ENCODE measurements around the gene RARB.

RARB gene

DNA sequence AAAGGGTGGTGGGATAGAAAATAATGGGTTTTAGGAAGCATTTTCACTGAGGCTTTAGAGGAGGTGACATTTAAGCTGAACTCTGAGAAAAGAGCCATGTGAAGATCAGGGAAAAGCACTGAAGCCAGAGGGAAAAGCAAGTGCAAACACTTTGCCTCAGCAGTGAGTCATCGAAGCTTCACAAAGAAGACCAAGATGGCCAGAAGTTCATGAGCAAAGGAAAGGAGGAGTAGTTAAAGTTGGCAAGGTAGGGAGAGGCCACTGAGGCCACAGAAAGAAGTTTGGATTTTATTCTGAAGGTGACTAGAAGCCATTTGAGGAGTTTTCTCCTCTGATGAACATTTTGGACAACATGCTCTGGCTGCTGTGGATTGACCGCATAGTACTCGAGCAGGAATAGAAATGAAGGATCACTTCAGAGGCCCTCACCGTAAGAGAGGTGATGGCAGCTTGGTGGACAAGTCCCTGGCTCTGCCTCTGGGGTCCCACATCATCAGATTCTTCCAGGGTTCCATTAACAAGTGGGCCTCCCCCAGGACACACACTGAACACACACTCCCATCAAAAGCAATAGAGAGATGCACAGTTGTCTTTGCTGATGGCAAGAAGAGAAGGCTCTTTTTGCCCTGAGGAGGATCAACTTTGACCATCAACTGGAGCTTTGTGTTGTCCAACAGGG, 161.2 kb downstream of the RARB start:
- FAIRE-seq: no peak
- no peak for DNase-seq (ENCODE audit: insufficient read length, low spot score)

DNA sequence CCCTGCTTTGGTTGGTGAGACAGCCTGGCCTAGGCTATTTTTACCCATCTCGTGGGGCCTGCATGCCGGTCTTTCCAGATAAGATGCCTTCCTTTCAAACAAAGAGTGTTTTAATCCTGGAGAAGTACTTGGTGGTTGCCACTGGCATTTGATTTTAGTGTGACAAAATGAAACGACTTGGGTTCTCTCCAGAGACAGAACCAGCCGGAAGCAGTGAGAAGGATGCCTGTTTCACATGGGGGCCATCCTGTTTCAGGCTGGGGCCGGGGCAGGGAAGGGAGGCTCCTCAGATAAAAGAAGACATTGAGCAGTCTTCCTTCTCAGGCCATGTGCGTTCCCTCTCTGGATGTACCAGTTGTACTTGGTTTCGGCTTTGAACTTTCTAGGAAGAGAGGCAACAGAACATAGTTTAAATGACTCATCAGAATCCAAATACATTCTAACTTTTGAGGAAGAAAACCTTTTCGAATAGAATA, 161.8 kb downstream of the RARB start:
- DNase-seq (ENCODE audit: insufficient read length, low spot score): no peak

GRCh38 chr3:25592510-25592968, 164.5 kb downstream of the RARB start:
- FAIRE-seq (no peak), DNase-seq (ENCODE audit: insufficient read length, low spot score) (no peak)

More for the DNA sequence above, 161.8 kb downstream of the RARB start:
- no peak for FAIRE-seq

GRCh38 chr3:25593001-25593400, 164.9 kb downstream of the RARB start:
- FAIRE-seq: no peak
- DNase-seq (ENCODE audit: insufficient read length, low spot score): no peak

DNA sequence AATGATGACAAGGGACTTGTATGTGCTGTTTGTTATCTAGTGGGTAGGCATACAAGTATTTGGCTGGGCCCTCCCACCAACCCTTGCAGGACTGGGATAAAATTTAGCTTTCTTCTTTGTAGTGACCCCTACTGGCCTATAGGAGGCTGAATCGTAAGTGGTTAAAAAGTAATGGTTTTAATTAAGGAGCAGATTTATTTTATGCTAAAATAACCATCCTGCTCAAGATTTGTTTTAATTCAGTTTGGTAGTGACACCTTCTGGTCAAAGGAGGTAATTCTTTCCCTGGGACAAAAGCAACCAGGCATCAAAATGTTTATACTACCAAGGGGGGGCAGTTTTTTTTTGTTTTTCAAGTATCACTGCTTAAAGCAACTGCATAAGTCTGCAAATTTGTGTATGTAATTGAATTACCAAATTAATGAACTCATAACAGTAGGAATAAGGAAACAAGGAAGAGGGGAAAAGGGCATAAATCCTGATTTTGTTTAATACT, 166.0 kb downstream of the RARB start:
- DNase-seq (ENCODE audit: insufficient read length, low spot score) (no peak), FAIRE-seq (peak; percentile 87)

DNA sequence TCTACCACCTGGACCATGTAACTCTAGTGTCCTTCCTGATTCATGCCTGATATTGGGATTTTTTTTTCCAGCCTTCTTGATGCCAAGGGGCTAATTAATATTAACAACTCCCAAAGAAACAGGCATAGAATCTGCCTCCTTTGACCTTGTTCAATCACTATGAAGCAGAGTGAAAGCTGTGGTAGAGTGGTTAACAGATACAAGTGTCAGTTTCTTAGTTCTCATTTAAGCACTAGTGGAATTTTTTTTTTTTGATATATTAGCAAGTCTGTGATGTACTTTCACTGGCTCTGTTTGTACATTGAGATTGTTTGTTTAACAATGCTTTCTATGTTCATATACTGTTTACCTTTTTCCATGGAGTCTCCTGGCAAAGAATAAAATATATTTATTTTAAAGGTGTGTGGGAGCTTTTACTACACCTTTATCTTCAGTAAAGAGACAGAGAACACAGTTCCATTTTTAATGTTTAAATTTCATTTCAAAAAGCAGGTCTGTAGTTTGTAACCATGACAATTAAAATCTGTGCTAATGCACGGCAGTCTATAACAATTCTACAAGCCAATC, 169.6 kb downstream of the RARB start:
- DNase-seq (ENCODE audit: insufficient read length, low spot score): no peak

DNA sequence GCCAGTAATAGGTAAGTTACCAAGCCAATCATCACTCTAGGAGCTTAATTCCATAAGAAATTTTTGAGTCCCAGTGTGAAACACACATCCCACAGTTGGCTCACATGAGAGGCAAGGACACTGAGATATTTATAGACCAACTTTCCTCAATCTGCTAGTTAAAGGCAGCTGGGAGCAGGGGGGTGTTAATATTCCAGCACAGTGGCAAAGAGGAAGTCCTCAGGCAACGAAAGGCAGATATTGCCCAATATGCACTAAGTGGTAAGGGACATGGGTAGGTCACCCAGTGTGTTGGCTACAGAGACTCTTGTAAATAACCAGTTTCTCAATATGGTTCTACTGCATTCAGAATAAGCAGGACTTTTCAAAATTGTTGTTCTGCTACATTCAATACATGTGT, 175.6 kb downstream of the RARB start:
- DNase-seq (ENCODE audit: insufficient read length, low spot score) (no peak), FAIRE-seq (no peak)

More for the DNA sequence above, 169.6 kb downstream of the RARB start:
- no peak for FAIRE-seq

GRCh38 chr3:25604107-25604805, 176.2 kb downstream of the RARB start:
- no peak for DNase-seq (ENCODE audit: insufficient read length, low spot score)
- no peak for FAIRE-seq

GRCh38 chr3:25610167-25610566, 182.1 kb downstream of the RARB start:
- no peak for DNase-seq (ENCODE audit: insufficient read length, low spot score)
- FAIRE-seq: no peak

DNA sequence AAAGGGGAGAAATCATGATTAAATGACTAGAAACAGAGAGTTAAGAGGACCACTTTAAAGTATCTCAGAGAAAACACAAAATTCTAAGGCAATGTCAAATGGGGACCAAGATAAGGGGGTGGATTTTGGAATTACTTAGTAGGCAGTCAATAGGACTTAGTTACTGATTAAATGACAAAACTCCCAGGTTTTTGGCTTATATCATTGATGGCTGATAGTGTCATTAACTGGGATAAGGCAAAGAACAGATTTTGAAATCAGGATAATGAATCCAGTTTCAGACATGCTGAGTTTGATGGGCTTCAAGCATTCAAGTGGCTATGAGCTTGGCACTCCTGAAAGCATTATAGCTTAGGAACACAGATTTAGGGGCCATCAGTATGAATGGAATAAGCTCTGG, 182.7 kb downstream of the RARB start:
- DNase-seq (ENCODE audit: insufficient read length, low spot score) (no peak), FAIRE-seq (no peak)

- no peak for FAIRE-seq
These were observed 183.1 kb downstream of the RARB start for GRCh38 chr3:25611193-25611592.

DNA sequence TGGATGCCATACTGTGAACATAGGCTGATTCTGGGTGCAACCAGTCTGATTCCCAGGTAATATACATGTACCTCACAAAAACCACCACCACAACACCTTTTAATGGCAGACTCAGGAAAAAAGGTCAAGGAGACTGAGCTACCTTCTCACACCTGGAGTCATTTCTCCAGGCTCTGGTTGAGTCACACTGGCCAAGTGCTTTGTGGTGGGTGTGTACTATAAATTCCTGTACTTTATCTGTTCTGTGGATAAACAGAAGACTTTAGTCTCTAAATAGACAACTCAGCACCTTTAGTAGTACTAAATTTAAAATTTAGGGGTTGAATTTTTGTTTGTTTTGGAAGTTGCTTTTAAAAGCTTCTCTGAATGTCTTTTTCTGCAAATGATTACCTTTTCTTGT, 190.0 kb downstream of the RARB start:
- FAIRE-seq (no peak), DNase-seq (ENCODE audit: insufficient read length, low spot score) (no peak)

More at GRCh38 chr3:25611193-25611592, 183.1 kb downstream of the RARB start:
- DNase-seq (ENCODE audit: insufficient read length, low spot score): no peak

- no peak for FAIRE-seq
- no peak for DNase-seq (ENCODE audit: insufficient read length, low spot score)
These were observed 191.3 kb downstream of the RARB start for GRCh38 chr3:25619382-25619781.

DNA sequence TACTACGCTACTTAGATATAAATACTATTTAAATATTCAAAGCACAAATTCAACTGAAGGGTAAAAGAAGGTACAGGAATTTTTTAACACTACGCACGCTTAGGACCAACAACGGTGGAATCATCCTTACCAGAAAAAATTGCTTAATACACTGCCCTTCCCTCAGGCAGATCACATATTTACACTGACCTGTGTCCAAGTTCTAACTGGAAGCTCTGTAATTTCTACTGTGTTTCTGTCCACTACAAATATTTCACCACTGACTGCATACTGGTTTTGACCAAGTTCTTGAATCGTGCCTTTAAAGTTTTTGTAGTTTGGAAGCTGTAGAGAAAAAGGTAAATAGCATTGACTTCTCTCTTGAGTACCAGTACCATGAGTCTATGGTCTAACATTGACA, 192.4 kb downstream of the RARB start:
- FAIRE-seq: no peak
- DNase-seq (ENCODE audit: insufficient read length, low spot score): no peak

- DNase-seq (ENCODE audit: insufficient read length, low spot score): no peak
- no peak for FAIRE-seq
These were observed 193.0 kb downstream of the RARB start for GRCh38 chr3:25621087-25621486.

GRCh38 chr3:25631989-25632388, 203.9 kb downstream of the RARB start:
- DNase-seq (ENCODE audit: insufficient read length, low spot score): no peak
- FAIRE-seq: no peak

DNA sequence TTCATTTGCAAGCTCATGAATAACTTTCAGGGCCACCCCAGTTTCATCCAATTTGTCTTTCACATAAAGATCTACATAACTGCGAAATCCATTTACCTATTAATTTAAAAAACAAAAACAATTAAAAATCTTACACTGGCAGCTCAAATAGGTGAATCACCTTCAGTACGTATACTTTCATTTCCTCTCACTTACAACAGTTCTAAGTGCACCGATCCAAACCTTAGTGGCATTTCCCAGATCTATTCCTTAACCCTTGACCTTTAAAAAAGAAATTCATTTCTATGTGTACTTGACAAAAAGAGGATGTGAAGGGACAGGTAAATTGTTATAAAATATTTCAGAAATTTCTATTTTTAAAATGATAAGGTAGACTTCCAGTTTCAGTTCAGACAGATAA, 205.9 kb downstream of the RARB start:
- FAIRE-seq: no peak
- DNase-seq (ENCODE audit: insufficient read length, low spot score): no peak

DNA sequence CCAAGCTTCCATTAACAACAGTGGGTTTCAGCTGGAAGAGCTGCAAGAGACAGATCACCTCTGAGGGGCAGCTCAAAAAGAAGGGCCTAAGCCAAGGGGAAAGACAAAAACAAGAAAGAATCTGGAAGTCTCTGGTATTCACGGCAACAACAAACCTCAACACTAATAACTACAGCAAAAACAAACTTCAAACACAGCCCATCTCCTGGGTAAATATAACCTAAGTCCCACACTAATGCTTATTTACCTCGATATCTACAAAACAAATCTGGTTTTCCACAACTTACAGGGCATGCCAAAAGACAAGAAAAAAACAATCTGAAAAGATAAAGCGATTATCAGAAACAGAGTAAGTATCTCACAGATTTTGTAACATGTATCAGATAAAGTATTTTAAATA, 207.0 kb downstream of the RARB start:
- no peak for FAIRE-seq
- no peak for DNase-seq (ENCODE audit: insufficient read length, low spot score)
